Measurements from ENCODE around the gene ARRB1.
"Not testable (repeated sequence)": the region's sequence is repeated elsewhere in the genome, so short reads cannot be mapped to it uniquely, and the experiment has no call there.

The ARRB1 gene

DNA sequence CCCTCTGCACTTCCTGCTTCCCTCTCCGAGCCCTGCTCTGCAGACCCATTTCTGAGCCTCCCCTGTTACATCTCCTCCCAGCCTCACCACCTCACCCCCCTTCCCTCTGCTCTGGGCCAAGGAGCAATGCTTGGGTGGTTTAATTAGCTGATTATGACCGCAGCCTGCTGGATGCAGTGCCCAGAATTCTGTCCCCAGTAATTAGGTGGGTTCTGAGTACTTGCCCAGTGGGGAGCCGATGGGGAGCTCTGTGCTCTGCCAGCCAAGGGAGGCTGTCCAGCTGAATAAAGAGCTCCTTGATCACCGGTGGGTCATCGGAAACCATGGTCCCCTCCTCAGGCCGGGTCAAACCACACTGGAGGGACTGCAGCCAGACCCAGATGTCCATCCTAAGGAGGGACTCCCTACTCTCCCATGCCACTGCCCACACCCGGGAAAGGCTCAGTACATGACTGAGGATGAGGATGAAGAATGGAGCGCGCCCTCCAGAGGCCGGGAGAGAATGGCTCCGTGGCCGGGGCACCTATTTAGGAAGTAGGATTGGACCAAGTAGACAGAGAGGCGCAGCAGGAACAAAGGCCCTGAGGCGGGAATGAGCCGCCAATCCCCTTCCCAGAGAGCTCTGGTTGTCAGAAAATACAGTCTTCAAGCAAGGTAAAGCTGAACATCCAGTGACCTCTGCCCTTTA is 9.1 kb downstream of the ARRB1 start:
- DNase-seq: no peak

- DNase-seq: no peak
Observed at GRCh38 chr11:75341612-75342011, 9.8 kb downstream of the ARRB1 start.

GRCh38 chr11:75339685-75340409 is 11.6 kb downstream of the ARRB1 start:
- DNase-seq: no peak

- no peak for DNase-seq
Observed at GRCh38 chr11:75338516-75339208, 12.8 kb downstream of the ARRB1 start.

GRCh38 chr11:75337195-75337654 is 14.2 kb downstream of the ARRB1 start:
- DNase-seq: no peak

DNA sequence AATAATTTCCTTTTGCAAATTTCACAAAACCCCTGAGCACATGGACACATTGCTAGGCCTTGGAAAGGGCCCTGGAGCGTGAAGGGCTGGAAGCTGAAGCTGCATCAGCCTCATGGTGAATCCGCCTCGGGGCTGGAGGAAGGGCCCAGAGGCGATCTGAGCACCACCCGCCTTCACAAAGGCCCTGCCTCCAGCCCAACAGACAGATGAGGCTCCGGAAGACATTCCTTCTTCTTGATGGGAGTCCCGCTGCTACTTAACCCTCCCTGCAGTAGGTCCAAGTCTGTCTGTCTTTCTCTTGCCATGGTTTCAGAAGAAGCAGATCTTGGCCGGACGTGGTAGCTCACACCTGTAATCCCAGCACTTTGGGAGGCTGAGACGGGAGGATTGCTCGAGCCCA is 16.5 kb downstream of the ARRB1 start:
- DNase-seq: no peak

GRCh38 chr11:75334402-75334891 is 17.0 kb downstream of the ARRB1 start:
- no peak for DNase-seq

- DNase-seq: no peak
Observed at GRCh38 chr11:75333807-75334140, 17.7 kb downstream of the ARRB1 start.

DNA sequence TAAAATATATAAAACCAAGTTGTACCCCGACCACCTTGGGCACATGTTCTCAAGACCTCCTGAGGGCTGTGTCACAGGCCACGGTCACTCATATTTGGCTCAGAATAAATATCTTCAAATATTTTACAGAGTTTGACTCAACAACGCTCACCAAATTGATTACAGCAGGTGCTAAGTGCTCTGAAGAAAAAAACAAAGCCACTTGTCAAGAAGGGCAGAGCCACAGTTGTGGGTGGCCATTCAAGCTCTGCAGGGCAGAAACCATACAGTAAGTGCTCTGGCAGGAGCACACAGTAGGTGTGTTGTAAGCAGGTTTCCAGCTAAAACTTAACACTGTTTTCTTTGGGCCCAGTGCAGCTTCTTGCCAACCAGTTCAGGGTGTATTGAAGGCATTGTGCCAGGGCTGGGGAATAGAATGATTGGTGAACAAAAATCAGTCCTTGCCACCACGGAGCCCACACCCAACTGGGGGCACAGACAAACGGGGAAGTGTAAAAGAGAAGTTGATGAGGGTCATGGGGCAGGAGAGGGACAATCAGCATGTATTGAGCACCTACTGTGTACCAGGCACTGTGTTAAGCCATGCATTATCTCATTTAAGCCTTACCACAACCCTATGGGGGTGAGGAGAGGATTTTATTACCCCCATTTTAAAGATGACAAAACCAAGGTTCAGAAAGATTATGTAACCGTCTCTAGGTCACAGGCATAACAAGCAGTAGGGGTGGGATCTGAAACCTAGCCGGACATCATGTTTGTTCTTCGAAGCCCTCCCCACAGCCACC is 18.2 kb downstream of the ARRB1 start:
- DNase-seq: no peak

GRCh38 chr11:75331761-75332160 is 19.7 kb downstream of the ARRB1 start:
- not testable (repeated sequence) for DNase-seq

GRCh38 chr11:75331304-75331703 is 20.2 kb downstream of the ARRB1 start:
- not testable (repeated sequence) for DNase-seq

DNA sequence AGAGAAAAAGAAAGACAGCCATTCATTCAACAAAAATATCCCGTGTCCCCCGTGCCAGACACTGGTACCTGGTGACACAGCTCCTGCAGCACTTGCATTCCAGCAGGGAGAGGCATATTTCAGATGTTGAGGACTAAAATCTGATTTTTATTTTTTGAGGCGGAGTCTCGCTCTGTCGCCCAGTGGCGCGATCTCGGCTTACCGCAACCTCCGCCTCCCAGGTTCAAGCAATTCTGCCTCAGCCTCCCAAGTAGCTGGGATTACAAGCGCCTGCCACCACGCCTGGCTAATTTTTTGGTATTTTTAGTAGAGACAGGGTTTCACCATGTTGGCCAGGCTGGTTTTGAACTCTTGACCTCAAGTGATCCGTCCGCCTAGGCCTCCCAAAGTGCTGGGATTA is 20.6 kb downstream of the ARRB1 start:
- not testable (repeated sequence) for DNase-seq

DNA sequence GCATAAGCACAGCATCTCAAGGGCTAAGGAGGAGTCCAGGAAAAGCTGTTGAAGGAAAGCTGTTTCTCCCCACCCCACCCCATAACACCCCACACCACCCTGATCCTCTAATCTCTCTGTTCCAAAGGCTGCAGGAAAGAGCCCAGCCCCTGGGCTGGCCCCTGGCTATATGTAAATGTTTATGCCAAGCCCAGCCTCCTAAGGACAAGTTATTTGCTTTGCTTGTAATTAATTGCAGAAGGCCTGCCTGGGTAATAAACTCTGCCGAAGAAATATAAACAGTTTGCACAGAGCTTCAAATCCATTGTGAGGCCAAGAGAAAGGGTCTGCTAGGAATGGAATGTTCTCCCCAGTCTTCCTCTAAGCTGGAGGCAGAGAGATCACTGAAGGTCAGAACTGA is 21.2 kb downstream of the ARRB1 start:
- no peak for DNase-seq

DNA sequence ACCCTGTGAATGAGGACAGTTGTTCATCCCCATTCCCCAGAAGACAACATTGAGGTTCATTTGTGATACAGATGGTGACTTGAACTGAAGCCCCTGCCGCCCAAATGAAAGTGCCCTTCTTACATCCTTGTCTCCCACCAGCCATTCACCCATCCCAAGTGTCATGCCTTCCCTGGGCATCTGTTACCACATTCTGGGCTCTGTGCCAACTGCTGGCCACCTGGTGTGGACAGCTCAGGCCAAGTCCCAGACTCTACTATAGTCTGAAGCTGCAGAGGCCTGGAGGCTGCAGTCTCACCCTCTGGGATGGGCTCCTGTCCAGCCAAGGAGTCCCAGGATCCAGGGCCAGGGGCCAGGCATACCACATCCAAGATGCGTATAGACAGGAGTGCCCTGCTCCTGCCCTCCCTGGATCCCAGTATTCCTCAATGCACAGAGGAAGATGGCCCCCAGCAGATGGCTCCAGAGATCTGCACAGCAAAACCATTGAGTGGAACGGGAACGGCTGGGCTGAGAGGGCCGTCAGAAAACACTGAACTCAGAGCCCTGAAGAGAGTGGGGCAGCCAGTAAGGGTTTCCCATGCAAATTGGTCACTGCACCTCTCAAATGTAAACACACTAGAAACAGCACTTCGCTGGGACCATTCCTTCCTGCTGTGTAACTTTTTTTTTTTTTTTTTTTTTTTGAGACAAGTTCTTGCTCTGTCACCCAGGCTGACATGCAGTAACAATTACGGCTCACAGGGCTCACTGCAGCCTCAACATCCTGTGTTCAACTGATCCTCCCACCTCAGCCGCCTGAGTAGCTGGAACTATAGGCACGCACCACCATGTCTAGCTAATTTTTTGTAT is 22.8 kb downstream of the ARRB1 start:
- DNase-seq: peak; percentile 54

DNA sequence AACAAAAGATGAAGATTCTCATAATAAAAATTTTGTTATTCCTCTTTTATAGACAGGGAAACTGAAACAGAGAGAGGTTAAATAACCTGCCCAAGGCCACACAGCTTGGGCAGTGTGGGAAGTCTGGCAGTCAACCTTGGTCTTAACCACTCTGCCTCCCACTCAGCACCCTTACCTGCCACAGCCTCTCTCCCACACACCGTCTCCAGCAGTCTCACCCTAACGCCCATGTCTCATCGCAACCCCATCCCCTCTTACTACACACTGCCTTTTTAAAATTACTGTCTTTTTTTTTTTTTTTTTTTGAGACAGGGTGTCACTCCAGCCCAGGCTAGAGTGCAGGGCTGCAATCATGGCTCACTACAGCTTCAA is 25.0 kb downstream of the ARRB1 start:
- DNase-seq: no peak

- no peak for DNase-seq
Observed at GRCh38 chr11:75325713-75326438, 25.6 kb downstream of the ARRB1 start.

GRCh38 chr11:75324740-75325139 is 26.7 kb downstream of the ARRB1 start:
- DNase-seq: no peak

DNA sequence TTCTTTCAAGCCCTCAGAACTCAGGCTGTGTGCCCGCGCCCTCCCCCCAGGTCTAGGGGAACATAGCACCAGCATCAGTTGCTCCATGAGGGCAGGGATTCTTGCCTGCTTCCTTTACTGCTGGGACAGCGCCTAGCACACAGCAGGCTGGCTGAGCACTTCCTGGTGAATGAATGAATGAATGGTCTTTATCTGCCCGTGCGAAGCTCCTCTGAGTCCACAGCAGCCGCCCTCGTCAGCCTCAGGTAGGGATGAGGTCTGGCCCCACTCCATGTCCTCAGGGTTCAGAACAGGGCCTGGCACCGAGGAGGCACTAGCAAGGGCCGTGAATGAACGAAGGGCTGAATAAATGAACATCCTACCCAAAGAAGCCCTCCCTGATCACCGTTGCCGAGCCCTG is 27.3 kb downstream of the ARRB1 start:
- no peak for DNase-seq

- no peak for DNase-seq
Observed at GRCh38 chr11:75323609-75324008, 27.9 kb downstream of the ARRB1 start.

GRCh38 chr11:75320643-75321042 is 30.8 kb downstream of the ARRB1 start:
- DNase-seq: no peak

DNA sequence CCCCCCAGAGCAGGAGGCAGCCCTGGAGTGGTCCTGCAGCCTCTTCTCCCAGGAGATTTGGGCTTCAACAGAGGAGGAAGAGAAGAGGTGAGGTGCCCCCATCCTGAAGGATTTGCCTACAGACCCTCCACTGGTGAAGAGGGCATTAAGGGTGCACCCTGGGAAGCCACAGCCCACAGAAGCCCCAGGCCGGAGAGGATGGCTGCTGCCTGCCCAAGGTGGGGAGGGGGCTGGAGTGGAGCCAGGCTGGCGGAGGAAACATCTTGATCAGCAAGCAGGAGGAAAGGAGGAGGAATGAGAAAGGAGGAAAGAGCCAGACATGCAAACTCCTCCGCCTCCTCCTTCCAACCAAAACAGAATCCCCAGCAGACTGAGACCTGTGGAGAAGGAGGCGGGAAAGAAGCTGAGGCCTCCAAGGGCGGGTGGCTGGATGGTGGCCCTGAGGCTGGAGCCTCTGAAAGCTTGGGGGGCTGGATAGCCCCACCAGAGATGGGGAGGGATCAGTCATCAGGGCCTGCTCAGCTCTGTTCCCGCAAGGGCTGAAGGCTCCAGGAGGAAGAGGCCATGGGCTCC is 31.3 kb downstream of the ARRB1 start:
- no peak for DNase-seq
